GM18505 (cell line): ENCODE results near the gene NTRK1.

Source experiments
- ATAC-seq: cut with Tn5 transposase; IDR thresholded peaks from one replicate; pipeline ENCODE4 v1.9.1; 2021; ENCODE audit not compliant: unreplicated experiment
- POLR2A ChIP-seq: IDR thresholded peaks from 4 replicates; pipeline ENCODE4 v1.6.1; 2011; ENCODE audit warnings: borderline replicate concordance; ENCODE audit not compliant: insufficient read depth, insufficient read length; ENCODE audit errors: extremely low read depth

NTRK1 gene

DNA sequence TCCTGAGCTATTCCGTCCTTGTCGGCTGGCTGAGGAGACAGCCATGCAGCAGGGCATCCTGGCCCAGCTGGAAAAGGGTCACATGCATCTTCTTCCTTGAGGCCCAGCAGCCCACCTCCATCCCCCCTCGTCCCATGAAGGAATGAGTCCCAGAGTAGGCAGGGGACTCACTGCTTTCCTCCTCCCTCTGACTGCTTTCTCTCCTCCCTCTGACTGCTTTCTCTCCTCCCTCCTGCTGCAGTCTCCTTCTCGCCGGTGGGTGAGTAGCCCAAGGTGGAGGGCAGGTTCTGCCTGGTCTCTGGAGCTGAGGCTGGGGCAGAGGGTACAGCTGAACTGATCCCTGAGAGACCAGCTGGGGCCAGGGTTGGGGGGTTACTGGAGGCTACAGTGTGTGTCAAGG, 13.5 kb downstream of the NTRK1 start:
- ATAC-seq: no peak
- TF ChIP-seq POLR2A: no peak

DNA sequence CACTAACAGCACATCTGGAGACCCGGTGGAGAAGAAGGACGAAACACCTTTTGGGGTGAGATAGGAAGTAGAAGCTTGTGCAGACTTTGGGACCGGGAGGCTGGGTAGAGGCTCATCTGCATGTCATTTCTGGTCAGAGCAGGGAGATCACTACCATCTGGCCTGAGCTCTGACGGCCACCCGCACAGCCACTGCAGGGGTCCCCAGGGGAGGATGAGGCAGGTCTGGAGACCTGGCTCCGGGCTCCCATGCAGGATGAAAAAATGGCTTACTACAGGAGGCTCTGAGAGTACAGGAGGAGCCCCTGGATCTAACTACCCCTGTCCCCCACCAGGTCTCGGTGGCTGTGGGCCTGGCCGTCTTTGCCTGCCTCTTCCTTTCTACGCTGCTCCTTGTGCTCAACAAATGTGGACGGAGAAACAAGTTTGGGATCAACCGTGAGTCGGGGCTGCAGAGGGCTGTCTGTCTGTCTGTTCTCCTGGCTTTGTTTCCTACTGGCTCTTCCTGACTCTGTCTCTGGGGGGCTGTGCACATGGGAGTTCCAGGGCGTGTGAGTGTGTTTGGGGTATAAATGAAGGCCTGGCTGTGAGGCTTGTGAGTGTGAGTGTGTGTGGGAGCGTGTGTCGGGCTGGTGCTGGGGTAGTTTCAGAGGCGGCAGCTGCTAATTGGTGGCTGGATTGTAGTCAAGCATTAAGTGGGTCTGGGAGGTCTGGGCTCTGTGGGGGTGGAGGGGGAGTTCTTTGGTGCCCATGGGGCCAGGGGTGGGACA, 14.1 kb downstream of the NTRK1 start:
- no peak for TF ChIP-seq POLR2A
- ATAC-seq: no peak

DNA sequence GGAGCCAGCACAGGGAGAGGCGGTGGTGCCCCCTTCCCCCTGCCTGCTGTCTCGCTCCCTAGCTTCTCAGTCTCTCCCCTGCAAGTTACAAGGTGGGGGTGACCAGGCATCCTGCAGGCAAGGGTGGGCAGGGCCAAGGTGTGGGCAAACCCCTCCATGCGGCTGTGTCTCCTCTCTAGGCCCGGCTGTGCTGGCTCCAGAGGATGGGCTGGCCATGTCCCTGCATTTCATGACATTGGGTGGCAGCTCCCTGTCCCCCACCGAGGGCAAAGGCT, 14.6 kb downstream of the NTRK1 start:
- no peak for ATAC-seq
- TF ChIP-seq POLR2A: no peak

DNA sequence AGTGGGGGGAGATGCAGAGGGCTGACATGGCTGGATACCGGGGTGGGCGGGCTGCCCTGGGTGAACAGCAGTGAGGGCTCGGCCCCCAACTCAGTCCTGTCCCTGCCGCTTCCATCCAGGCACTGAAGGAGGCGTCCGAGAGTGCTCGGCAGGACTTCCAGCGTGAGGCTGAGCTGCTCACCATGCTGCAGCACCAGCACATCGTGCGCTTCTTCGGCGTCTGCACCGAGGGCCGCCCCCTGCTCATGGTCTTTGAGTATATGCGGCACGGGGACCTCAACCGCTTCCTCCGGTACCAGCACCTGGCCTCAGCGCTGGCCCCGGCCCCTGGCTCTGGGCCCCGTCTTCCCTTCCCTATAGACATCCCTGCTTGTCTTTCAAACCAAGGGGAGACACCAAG, 15.6 kb downstream of the NTRK1 start:
- no peak for ATAC-seq
- TF ChIP-seq POLR2A: no peak

DNA sequence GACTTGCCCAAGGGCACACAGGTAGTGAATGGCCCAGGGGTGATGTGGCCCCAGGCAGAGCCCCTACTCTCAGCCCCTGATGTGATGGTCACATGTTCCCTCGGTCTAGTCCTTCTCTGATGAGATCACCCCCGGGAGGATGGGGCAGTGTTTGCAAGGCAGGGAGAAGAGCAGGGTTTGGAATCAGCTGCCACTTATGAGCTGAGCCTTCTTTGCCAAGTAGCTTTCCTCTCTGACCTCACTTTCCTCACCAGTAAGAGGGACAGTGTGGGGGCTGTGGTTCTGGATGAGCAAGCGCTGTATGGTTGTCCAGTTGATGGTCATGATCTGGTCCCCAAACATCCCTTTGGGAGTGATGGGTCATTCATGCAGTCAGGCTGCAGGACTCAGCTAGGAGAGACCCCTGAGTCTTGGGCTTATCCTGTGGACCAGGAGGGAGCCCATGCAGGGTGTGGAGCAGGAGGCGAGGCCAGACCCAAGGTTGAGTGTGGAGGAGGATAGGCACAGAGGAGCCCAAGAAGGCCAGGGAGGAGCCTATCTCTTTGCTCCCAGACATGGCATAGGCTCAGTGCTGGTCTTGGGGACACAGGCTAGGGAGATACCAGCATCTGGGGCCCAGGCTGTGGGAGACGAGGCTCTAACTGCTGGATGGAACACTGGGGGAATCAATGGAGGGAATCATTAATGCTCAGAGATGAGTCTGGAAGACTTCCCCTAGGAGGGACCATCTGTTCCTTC, 16.9 kb downstream of the NTRK1 start:
- no peak for TF ChIP-seq POLR2A
- ATAC-seq: no peak

DNA sequence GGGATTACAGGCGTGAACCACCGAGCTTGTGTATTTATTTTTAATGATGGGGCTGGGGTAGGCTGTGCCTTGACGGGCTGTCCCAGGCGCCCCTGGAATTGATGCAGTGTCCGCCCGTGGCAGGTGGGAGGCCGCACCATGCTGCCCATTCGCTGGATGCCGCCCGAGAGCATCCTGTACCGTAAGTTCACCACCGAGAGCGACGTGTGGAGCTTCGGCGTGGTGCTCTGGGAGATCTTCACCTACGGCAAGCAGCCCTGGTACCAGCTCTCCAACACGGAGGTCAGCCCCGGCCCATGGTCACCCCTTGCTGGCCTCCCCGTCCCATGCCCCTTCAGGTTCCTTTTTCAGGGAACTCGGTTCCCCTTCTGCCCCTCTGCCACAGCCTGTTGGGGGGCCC, 19.2 kb downstream of the NTRK1 start:
- ATAC-seq: no peak
- no peak for TF ChIP-seq POLR2A

DNA sequence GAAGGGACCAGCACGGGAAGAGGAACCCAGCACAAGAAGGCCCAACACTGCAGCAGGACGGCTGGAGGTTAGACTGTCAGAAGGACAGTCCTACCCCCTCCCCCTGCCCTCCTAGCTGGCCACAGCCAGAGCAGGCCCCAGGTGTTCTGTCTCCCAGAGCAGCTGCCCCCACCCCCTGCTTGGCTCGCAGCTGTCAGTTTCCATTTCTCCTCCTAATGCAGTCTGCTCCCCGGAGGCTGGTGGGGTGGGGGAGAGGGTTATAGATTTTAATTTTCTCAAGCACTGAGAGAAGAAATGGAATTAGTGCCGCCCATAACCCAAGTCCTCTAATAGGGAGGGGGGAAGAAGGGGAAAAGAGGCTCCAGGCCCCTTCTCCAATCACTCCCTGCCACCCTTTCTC, 19.8 kb downstream of the NTRK1 start:
- TF ChIP-seq POLR2A: no peak
- no peak for ATAC-seq

DNA sequence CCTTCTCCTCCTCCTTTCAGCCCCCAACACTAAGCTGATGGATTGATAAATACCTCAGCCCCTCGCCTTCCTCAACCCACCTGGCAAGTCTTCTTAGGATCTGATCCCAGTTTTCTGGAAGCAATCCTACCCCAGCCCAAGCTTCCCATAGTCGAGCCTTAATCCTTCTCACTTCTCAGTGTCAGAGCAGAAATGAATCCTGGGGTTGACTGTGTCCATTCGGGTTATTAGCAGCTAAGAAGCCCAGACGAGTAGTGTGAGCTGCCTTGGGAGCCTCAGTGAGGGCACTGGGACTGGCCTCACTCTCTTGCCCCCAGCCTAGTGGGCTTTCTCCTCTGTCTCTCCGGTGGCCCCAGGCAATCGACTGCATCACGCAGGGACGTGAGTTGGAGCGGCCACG, 20.4 kb downstream of the NTRK1 start:
- no peak for TF ChIP-seq POLR2A
- ATAC-seq: no peak

DNA sequence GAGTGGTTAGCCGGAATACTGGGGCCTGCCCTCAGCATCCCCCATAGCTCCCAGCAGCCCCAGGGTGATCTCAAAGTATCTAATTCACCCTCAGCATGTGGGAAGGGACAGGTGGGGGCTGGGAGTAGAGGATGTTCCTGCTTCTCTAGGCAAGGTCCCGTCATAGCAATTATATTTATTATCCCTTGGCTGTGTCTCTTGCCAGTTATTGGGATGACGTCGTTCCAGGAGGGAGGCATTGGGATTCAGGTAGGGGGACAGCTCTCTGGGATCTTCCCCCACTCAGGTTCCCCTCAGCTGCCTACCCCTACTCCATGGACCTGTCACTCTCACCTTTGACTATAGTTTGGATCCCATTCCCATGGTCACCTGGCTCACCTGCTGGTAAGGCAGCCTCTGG, 21.0 kb downstream of the NTRK1 start:
- TF ChIP-seq POLR2A: no peak
- no peak for ATAC-seq

DNA sequence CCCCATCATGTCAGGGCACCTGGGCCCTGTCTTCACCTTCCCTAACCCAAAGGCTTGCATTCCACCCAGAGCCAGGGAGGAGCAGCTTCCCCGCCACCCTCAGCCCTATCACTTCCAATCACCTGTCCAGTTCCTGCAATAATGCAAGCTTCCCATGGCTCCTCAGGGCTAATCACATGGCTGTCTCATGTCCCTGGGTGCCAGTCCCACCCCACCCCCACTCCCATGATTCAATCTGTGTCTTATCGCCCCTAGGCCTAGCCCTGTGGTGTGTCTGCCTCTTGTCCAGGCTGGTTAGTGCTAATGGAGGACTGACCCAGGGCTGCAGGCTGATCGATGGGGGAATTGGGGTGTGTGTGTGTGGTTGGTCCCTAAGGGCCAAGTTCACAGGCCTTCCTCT, 21.9 kb downstream of the NTRK1 start:
- no peak for ATAC-seq
- no peak for TF ChIP-seq POLR2A

DNA sequence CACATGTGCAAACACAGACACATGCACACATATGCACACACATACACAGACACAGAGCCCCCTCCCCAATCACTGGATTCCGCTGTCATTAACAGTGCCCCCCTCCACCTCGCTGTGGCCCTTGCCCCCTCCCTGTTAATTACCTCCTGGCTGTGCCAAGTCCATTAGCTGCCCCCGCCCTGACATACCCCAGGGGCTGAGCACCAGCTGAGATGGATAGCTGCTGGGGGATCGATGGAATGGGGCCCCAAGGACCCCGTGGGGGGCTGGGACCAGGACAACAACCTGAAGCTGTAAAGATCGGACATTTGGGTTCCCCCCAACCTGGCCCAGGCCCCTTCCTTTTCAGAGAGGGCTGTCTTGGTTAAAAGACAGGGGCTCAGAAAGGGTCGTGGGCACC, 23.3 kb downstream of the NTRK1 start:
- no peak for TF ChIP-seq POLR2A

DNA sequence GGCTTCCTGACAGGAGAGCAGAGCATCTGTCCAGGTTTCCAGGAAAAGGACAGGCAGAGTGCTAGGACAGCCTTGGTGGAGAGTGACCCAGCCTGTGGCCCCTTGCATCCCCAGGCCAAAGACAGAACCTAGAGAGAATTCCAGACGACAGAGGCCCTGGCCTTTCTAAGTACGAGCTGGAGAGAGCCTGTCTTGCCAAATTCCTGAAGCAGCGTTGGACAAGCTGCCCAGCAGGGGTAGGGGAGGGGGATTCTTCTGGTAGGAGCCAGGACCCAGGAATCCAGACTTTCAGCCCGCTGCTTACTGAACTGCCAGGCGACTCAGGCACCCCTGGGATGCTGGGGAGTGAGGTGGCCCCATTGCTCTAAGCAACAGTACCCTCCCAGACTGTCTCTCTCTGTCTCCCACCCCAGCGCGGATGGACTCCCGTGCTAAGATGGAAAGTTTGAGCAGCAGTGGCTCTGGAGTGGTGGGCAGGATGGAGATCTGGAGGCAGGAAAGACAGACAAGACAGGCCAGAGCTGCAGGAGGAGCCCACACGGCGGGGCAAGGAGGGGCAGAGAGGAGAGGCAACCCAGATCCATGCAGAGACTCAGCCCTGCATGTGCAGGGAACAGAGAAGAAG, 24.0 kb downstream of the NTRK1 start:
- TF ChIP-seq POLR2A: no peak

More for the DNA sequence above, 23.3 kb downstream of the NTRK1 start:
- ATAC-seq: no peak

DNA sequence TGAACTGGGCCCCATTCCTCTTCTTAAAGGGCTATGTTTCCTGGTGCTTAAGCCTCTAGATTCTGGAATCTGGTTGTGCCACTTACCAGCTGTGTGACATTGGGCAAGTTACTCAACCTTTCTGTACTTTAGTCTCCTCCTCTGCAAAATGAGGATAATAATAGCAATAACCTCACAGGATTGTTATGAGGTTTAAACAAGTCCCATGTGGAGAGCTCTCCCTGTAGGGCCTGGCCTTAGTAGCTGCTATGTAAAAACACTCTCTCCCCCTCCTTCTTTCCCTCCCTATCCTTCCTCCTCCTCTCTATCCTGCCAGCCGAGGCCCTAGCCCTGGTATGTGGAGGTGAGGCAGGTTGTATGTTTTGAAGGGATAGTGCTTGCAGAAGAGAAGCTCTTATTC, 24.6 kb downstream of the NTRK1 start:
- no peak for ATAC-seq
- TF ChIP-seq POLR2A: no peak

More for the DNA sequence above, 24.0 kb downstream of the NTRK1 start:
- no peak for ATAC-seq

DNA sequence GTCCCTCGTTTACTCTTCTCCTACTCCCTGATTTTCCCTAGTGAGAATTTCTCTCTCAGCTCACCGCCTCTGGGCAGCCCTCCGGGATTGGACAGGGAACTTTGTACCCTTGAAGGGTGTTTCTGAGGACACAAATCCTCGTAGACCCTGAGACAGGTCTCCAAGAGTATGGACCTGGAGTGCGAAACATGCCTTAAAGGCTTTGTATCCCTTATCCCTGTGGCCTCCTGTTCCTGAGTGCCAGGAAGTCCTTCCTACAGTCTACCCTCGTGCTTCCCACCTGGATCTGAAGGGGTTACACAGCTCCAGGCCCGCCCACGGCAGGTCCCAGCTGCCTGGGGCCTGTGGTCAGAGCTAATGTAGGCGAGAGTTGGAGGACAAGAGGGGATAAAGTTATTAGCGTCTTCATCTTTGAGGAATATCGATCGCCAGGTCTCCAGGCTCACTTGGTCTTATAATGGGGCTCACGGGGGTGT, 25.3 kb downstream of the NTRK1 start:
- no peak for TF ChIP-seq POLR2A
- ATAC-seq: no peak

DNA sequence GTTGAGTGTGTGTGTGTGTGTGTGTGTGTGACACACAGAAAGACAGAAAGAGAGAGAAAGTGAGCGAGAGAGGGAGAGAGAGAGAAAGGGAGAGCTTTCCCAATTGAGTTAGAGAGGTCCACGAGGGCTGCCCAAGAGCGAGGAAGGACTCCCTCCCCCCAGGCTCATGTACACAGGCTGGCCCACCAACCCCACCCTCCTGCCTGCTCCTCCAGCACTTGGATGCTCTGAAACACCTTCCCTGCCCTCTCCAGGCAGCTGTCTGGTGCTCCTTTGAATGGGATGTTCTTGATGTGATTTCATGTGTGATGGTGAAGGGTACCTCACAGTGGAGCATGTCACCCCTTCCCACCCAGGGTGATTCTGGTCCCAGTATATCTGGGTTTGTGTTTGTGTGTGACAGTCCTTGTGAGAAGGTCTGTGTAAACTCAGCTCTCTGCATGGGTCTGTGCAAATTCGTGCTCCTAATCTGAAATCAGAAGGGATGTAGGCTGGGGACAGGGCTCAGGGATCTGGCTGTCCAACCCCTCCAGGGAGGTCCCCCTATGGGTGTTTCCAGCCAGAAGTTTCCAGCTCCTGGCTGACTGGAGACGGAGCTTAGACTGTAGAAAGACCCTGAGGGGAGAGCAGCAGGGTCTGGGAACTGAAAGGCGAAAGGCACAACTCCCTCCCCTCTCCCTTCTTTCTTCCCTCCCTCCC, 26.1 kb downstream of the NTRK1 start:
- no peak for ATAC-seq
- no peak for TF ChIP-seq POLR2A
